Measurements from ENCODE around the gene CYB5R3. TPM values are rescaled to one million over a fixed set of nuclear protein-coding genes. Genes with fewer than 3 reads are reported as not detected.
"Not testable (repeated sequence)": the region's sequence is repeated elsewhere in the genome, so short reads cannot be mapped to it uniquely, and the experiment has no call there.

CYB5R3 gene
- polyA plus RNA-seq, 4 donors: 70.0 to 174 (median 118) TPM

DNA sequence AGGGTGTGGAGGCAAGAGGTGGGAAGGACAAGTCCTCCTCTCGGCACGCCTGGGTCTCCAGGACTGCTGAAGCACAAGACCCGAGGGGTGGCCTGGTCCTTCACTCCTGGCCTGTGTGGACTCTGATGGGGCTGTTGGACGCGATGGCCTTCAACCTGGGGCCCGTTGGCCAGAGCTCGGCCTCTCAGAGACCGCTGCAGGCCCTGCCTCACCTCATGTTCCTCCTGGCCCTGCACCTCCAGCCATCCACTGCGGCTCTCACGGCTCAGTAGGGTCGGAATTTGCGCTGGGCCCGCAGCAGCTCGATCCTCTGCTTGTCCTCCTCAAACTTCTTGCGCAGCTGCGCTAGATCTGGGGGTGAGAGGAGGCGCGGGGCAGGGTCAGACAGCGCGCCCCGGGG lies 74.7 kb downstream of the CYB5R3 start:
- not testable (repeated sequence) for H3K9me3 ChIP-seq (ENCODE audit: control insufficient read depth in 2 of 2, insufficient read depth in 1 of 2, low read depth in 1 of 2, low read length in 1 of 2); H3K4me1 ChIP-seq (ENCODE audit: control insufficient read depth in 3 of 3, insufficient read depth in 2 of 3, low read depth in 1 of 3, low read length in 2 of 3); DNase-seq; H3K4me3 ChIP-seq (ENCODE audit: low read depth in 1 of 3, low read length in 3 of 3); H3K27ac ChIP-seq (ENCODE audit: low read depth in 1 of 3, low read length in 2 of 3); H3K27me3 ChIP-seq (ENCODE audit: control insufficient read depth in 3 of 3, insufficient read depth in 3 of 3, low read length in 3 of 3); FAIRE-seq
- peaks cover 0 to 64% (median 7%) of the 10 kb centered on the region in 3 donors for H3K36me3 ChIP-seq (ENCODE audit: control insufficient read depth in 3 of 3, insufficient read depth in 2 of 3, low read depth in 1 of 3, low read length in 3 of 3)
- 89 to 93% (median 92%) methylated on average over 14 to 18 of the region's 21 CpGs for WGBS, 3 donors

GRCh38 chr22:42574046-42574445 lies 75.1 kb downstream of the CYB5R3 start:
- FAIRE-seq; H3K4me3 ChIP-seq (ENCODE audit: low read depth in 1 of 3, low read length in 3 of 3); H3K9me3 ChIP-seq (ENCODE audit: control insufficient read depth in 2 of 2, insufficient read depth in 1 of 2, low read depth in 1 of 2, low read length in 1 of 2); H3K4me1 ChIP-seq (ENCODE audit: control insufficient read depth in 3 of 3, insufficient read depth in 2 of 3, low read depth in 1 of 3, low read length in 2 of 3); DNase-seq; H3K27me3 ChIP-seq (ENCODE audit: control insufficient read depth in 3 of 3, insufficient read depth in 3 of 3, low read length in 3 of 3); H3K27ac ChIP-seq (ENCODE audit: low read depth in 1 of 3, low read length in 2 of 3): not testable (repeated sequence)
- peaks cover 0 to 67% (median 7%) of the 10 kb centered on the region in 3 donors for H3K36me3 ChIP-seq (ENCODE audit: control insufficient read depth in 3 of 3, insufficient read depth in 2 of 3, low read depth in 1 of 3, low read length in 3 of 3)
- WGBS, 3 donors: 70 to 91% methylated on average over 1 of the region's 1 CpG; no CpG with 5 or more reads in 1 of the 3 donors

DNA sequence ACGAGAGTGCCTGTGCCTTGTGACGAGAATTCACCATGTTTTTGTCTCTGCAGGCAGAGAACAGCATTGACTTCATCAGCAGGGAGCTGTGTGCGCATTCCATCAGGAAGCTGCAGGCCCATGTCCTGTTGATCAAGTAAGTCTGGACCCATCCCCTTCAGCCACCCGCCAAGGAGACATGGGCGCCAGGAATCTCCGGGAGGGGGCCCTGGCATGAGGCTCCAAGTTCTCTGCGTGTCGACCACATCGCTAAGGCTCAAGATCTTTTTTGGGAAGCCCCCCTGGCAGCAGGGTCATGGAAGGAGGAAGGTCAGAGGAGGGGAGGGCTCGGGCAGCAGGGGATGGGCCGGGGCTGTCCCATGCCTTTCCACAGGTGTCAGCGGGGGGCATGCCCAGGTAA lies 78.1 kb downstream of the CYB5R3 start:
- not testable (repeated sequence) for H3K4me3 ChIP-seq (ENCODE audit: low read depth in 1 of 3, low read length in 3 of 3); H3K4me1 ChIP-seq (ENCODE audit: control insufficient read depth in 3 of 3, insufficient read depth in 2 of 3, low read depth in 1 of 3, low read length in 2 of 3); H3K27ac ChIP-seq (ENCODE audit: low read depth in 1 of 3, low read length in 2 of 3); H3K27me3 ChIP-seq (ENCODE audit: control insufficient read depth in 3 of 3, insufficient read depth in 3 of 3, low read length in 3 of 3); DNase-seq; FAIRE-seq; H3K9me3 ChIP-seq (ENCODE audit: control insufficient read depth in 2 of 2, insufficient read depth in 1 of 2, low read depth in 1 of 2, low read length in 1 of 2)
- peaks cover 0 to 48% (median 5%) of the 10 kb centered on the region in 3 donors for H3K36me3 ChIP-seq (ENCODE audit: control insufficient read depth in 3 of 3, insufficient read depth in 2 of 3, low read depth in 1 of 3, low read length in 3 of 3)
- 89 to 97% (median 95%) methylated on average over 11 to 12 of the region's 12 CpGs for whole genome bisulfite sequencing, 3 donors

- H3K36me3 ChIP-seq (ENCODE audit: control insufficient read depth in 3 of 3, insufficient read depth in 2 of 3, low read depth in 1 of 3, low read length in 3 of 3): peaks cover 0 to 49% (median 5%) of the 10 kb centered on the region in 3 donors
- DNase-seq; H3K27me3 ChIP-seq (ENCODE audit: control insufficient read depth in 3 of 3, insufficient read depth in 3 of 3, low read length in 3 of 3); H3K9me3 ChIP-seq (ENCODE audit: control insufficient read depth in 2 of 2, insufficient read depth in 1 of 2, low read depth in 1 of 2, low read length in 1 of 2); H3K4me3 ChIP-seq (ENCODE audit: low read depth in 1 of 3, low read length in 3 of 3); H3K4me1 ChIP-seq (ENCODE audit: control insufficient read depth in 3 of 3, insufficient read depth in 2 of 3, low read depth in 1 of 3, low read length in 2 of 3); H3K27ac ChIP-seq (ENCODE audit: low read depth in 1 of 3, low read length in 2 of 3); FAIRE-seq: not testable (repeated sequence)
- WGBS, 3 donors: 58 to 78% (median 70%) methylated on average over 9 of the region's 9 CpGs
These were observed 78.6 kb downstream of the CYB5R3 start for GRCh38 chr22:42570580-42570979.

DNA sequence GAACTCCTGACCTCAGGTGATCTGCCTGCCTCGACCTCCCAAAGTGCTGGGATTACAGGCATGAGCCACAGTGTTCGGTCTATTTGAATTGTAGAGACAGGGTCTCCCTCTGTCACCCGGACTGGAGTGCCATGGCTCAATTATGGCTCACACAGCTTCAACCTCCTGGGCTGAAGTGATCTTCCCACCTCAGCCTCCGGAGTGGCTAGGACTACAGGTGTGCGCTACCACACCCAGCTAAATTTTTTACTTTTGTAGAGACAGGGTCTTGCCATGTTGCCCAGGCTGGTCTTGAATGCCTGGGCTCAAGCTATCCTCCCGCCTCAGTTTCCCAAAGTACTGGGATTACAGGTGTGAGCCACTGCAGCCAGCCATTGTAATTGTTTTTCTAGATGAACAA lies 81.2 kb downstream of the CYB5R3 start:
- peaks cover 0 to 32% (median 0%) of the 10 kb centered on the region in 3 donors for H3K36me3 ChIP-seq (ENCODE audit: control insufficient read depth in 3 of 3, insufficient read depth in 2 of 3, low read depth in 1 of 3, low read length in 3 of 3)
- not testable (repeated sequence) for FAIRE-seq; H3K27me3 ChIP-seq (ENCODE audit: control insufficient read depth in 3 of 3, insufficient read depth in 3 of 3, low read length in 3 of 3); H3K4me3 ChIP-seq (ENCODE audit: low read depth in 1 of 3, low read length in 3 of 3); H3K4me1 ChIP-seq (ENCODE audit: control insufficient read depth in 3 of 3, insufficient read depth in 2 of 3, low read depth in 1 of 3, low read length in 2 of 3); H3K27ac ChIP-seq (ENCODE audit: low read depth in 1 of 3, low read length in 2 of 3); DNase-seq; H3K9me3 ChIP-seq (ENCODE audit: control insufficient read depth in 2 of 2, insufficient read depth in 1 of 2, low read depth in 1 of 2, low read length in 1 of 2)
- 74 to 86% (median 76%) methylated on average over 5 of the region's 6 CpGs for WGBS, 3 donors

Other genes with a start within 250 kb of the CYB5R3 start
- gene NFAM1, start 217.0 kb downstream of the CYB5R3 start, polyA plus RNA-seq: 1 to 10 TPM in 2 of 4 donors, under 1 TPM in 2; 0.22 to 1.9 (median 0.98) TPM
- gene RRP7A, start 129.6 kb downstream of the CYB5R3 start, polyA plus RNA-seq: 10 to 100 TPM in 3 of 4 donors, 1 to 10 TPM in 1; 7.0 to 38.1 (median 17.7) TPM
- gene SERHL2, start 95.4 kb downstream of the CYB5R3 start, polyA plus RNA-seq: 1 to 10 TPM in 3 of 4 donors, under 1 TPM in 1; 0.89 to 4.1 (median 2.4) TPM
- gene POLDIP3, start 34.5 kb downstream of the CYB5R3 start, polyA plus RNA-seq: 10 to 100 TPM; 23.5 to 58.6 (median 32.4) TPM
- gene ATP5MGL, start 8.8 kb downstream of the CYB5R3 start, polyA plus RNA-seq: under 1 TPM in 2 of 4 donors, not detected in 2; 0.09 to 0.10 TPM
- 10 to 100 TPM in 1 of 4 donors, 1 to 10 TPM in 3; 1.1 to 23.0 (median 2.4) TPM for gene A4GALT, start 71.5 kb upstream of the CYB5R3 start, polyA plus RNA-seq
- gene ARFGAP3, start 207.9 kb upstream of the CYB5R3 start, polyA plus RNA-seq: 10 to 100 TPM; 29.1 to 64.5 (median 53.1) TPM